SK-N-SH treated with all-trans-retinoic acid at 6 μM for 48 hours (cell line): ENCODE data around the gene PCAT7.

Experiments used
- ATAC-seq: fragments of 200-7000 bp; cut with Tn5 transposase; 3 replicates; pipeline ENCODE4 v1.9.1; 2020; ENCODE audit warnings: mild to moderate bottlenecking, moderate library complexity
- ARNTL ChIP-seq: fragments of 450-650 bp; formaldehyde crosslinking; IDR thresholded peaks from 2 replicates; pipeline ENCODE4 v1.5.0; 2020; ENCODE audit warnings: low read depth, mild to moderate bottlenecking, moderate library complexity, borderline replicate concordance
- CSDC2 ChIP-seq: fragments of 250-450 bp; sonication (Bioruptor Pico); IDR thresholded peaks from 2 replicates; pipeline ENCODE4 v1.5.0; 2020; ENCODE audit warnings: mild to moderate bottlenecking, moderate library complexity
- CSRNP3 ChIP-seq: fragments of 250-450 bp; sonication (Bioruptor Pico); IDR thresholded peaks from 2 replicates; pipeline ENCODE4 v1.5.1; 2021; ENCODE audit warnings: mild to moderate bottlenecking, moderate library complexity
- ESRRG ChIP-seq: fragments of 250-450 bp; sonication (Bioruptor Pico); IDR thresholded peaks from 2 replicates; pipeline ENCODE4 v1.6.1; 2021; ENCODE audit warnings: mild to moderate bottlenecking
- GLIS3 ChIP-seq: fragments of 250-450 bp; sonication (Bioruptor Pico); IDR thresholded peaks from 2 replicates; pipeline ENCODE4 v1.5.0; 2020; ENCODE audit warnings: mild to moderate bottlenecking, moderate library complexity
- ISL1 ChIP-seq: fragments of 250-450 bp; sonication (Bioruptor Pico); IDR thresholded peaks from 2 replicates; pipeline ENCODE4 v2.1.2; 2022; ENCODE audit warnings: mild to moderate bottlenecking, moderate library complexity
- PATZ1 ChIP-seq: fragments of 250-450 bp; sonication (Bioruptor Pico); IDR thresholded peaks from 2 replicates; pipeline ENCODE4 v1.8.0; 2020; ENCODE audit warnings: mild to moderate bottlenecking, moderate library complexity, borderline replicate concordance
- SNAI2 ChIP-seq: fragments of 250-450 bp; sonication (Bioruptor Pico); IDR thresholded peaks from 2 replicates; pipeline ENCODE4 v1.5.0; 2020; ENCODE audit warnings: mild to moderate bottlenecking, moderate library complexity
- TCF4 ChIP-seq: fragments of 250-450 bp; sonication (Bioruptor Pico); IDR thresholded peaks from 2 replicates; pipeline ENCODE4 v1.8.0; 2021; ENCODE audit warnings: mild to moderate bottlenecking, moderate library complexity, borderline replicate concordance
- TOX ChIP-seq: fragments of 250-450 bp; sonication (Bioruptor Pico); IDR thresholded peaks from 2 replicates; pipeline ENCODE4 v1.8.0; 2021; ENCODE audit warnings: mild to moderate bottlenecking, moderate library complexity, borderline replicate concordance
- ZC3H10 ChIP-seq: fragments of 250-450 bp; sonication (Bioruptor Pico); IDR thresholded peaks from 2 replicates; pipeline ENCODE4 v1.5.1; 2021; ENCODE audit warnings: mild to moderate bottlenecking, moderate library complexity
- ZFP3 ChIP-seq: fragments of 250-450 bp; sonication (Bioruptor Pico); IDR thresholded peaks from 2 replicates; pipeline ENCODE4 v1.5.0; 2020; ENCODE audit warnings: mild to moderate bottlenecking, moderate library complexity
- ZFP30 ChIP-seq: fragments of 450-650 bp; formaldehyde crosslinking; IDR thresholded peaks from 2 replicates; pipeline ENCODE4 v1.5.0; 2022; ENCODE audit warnings: mild to moderate bottlenecking, moderate library complexity
- ZNF70 ChIP-seq: fragments of 450-650 bp; formaldehyde crosslinking; IDR thresholded peaks from 2 replicates; pipeline ENCODE4 v1.5.0; 2020; ENCODE audit warnings: mild to moderate bottlenecking, moderate library complexity
- TF ChIP-seq, protein P1 (sequence below): fragments of 250-450 bp; sonication (Bioruptor Pico); IDR thresholded peaks from 2 replicates; pipeline ENCODE4 v1.5.1; 2020; ENCODE audit warnings: low read depth, mild to moderate bottlenecking, moderate library complexity
- TF ChIP-seq, protein P2 (sequence below): fragments of 250-450 bp; sonication (Bioruptor Pico); IDR thresholded peaks from 2 replicates; pipeline ENCODE4 v1.5.0; 2020; ENCODE audit warnings: mild to moderate bottlenecking, moderate library complexity

Gene PCAT7

DNA sequence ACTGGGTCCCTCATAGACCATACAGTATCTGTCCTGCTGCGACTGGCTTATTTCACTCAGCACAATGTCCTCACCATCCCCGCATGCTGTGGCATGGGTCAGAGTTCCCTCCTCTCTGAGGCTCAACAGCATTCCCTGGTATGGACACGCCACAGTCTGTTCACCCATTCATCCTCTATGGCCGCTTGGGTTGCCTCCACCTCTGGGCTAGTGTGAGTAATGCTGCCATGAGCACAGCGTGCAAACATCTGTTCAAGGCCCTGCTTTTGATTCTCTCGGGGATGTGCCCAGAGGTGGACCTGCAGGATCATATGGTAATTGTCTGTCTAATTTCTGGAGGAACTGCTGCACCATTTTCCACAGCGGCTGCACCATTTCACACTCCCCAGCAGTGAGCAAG, 44.2 kb downstream of the PCAT7 start:
- no peak for TF ChIP-seq ZNF70 (CRISPR knock-in tag)
- TF ChIP-seq ZC3H10 (CRISPR knock-in tag): no peak
- TF ChIP-seq ARNTL (CRISPR knock-in tag): no peak
- TF ChIP-seq, protein P1, sequence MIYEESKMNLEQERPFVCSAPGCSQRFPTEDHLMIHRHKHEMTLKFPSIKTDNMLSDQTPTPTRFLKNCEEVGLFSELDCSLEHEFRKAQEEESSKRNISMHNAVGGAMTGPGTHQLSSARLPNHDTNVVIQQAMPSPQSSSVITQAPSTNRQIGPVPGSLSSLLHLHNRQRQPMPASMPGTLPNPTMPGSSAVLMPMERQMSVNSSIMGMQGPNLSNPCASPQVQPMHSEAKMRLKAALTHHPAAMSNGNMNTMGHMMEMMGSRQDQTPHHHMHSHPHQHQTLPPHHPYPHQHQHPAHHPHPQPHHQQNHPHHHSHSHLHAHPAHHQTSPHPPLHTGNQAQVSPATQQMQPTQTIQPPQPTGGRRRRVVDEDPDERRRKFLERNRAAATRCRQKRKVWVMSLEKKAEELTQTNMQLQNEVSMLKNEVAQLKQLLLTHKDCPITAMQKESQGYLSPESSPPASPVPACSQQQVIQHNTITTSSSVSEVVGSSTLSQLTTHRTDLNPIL (CRISPR knock-in tag): no peak
- no peak for TF ChIP-seq ESRRG (CRISPR knock-in tag)
- TF ChIP-seq, protein P2, sequence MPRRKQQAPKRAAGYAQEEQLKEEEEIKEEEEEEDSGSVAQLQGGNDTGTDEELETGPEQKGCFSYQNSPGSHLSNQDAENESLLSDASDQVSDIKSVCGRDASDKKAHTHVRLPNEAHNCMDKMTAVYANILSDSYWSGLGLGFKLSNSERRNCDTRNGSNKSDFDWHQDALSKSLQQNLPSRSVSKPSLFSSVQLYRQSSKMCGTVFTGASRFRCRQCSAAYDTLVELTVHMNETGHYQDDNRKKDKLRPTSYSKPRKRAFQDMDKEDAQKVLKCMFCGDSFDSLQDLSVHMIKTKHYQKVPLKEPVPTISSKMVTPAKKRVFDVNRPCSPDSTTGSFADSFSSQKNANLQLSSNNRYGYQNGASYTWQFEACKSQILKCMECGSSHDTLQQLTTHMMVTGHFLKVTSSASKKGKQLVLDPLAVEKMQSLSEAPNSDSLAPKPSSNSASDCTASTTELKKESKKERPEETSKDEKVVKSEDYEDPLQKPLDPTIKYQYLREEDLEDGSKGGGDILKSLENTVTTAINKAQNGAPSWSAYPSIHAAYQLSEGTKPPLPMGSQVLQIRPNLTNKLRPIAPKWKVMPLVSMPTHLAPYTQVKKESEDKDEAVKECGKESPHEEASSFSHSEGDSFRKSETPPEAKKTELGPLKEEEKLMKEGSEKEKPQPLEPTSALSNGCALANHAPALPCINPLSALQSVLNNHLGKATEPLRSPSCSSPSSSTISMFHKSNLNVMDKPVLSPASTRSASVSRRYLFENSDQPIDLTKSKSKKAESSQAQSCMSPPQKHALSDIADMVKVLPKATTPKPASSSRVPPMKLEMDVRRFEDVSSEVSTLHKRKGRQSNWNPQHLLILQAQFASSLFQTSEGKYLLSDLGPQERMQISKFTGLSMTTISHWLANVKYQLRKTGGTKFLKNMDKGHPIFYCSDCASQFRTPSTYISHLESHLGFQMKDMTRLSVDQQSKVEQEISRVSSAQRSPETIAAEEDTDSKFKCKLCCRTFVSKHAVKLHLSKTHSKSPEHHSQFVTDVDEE (CRISPR knock-in tag): no peak
- TF ChIP-seq GLIS3 (CRISPR knock-in tag): no peak
- no peak for TF ChIP-seq PATZ1 (CRISPR knock-in tag)
- TF ChIP-seq CSRNP3: no peak
- no peak for TF ChIP-seq ZFP3 (CRISPR knock-in tag)
- no peak for TF ChIP-seq ZFP30
- TF ChIP-seq TOX (CRISPR knock-in tag): no peak
- no peak for TF ChIP-seq CSDC2 (CRISPR knock-in tag)
- TF ChIP-seq ISL1: no peak
- no peak for TF ChIP-seq TCF4 (CRISPR knock-in tag)
- no peak for ATAC-seq

GRCh38 chr9:94600258-94600657, 45.4 kb downstream of the PCAT7 start:
- ATAC-seq: no peak
- no peak for TF ChIP-seq ARNTL (CRISPR knock-in tag)
- no peak for TF ChIP-seq ISL1
- no peak for TF ChIP-seq GLIS3 (CRISPR knock-in tag)
- TF ChIP-seq, protein P2 (CRISPR knock-in tag): no peak
- no peak for TF ChIP-seq ZC3H10 (CRISPR knock-in tag)
- TF ChIP-seq SNAI2 (CRISPR knock-in tag): no peak
- TF ChIP-seq CSDC2 (CRISPR knock-in tag): no peak
- TF ChIP-seq PATZ1 (CRISPR knock-in tag): no peak
- TF ChIP-seq TOX (CRISPR knock-in tag): no peak

DNA sequence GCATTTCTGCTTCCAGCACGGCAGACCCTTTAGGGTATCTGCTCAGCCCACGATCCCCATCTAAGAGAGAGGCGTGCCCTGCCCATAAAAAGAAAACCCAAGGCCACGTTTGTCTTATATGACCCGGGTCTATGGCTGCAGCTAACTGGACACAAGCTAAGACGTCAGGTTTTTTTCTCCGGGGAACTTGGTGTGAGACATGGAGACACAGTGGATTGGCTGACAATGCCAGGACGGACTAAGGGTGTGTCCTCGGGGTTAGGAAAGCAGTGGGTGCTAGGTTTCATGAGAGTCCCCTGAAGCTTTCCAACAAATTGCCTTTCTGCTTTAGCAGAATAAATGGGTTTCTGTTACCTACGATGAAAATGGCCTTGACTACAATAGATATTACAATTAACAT, 45.8 kb downstream of the PCAT7 start:
- TF ChIP-seq TCF4 (CRISPR knock-in tag): no peak
- no peak for TF ChIP-seq ZC3H10 (CRISPR knock-in tag)
- TF ChIP-seq TOX (CRISPR knock-in tag): no peak
- TF ChIP-seq CSDC2 (CRISPR knock-in tag): no peak
- TF ChIP-seq CSRNP3: no peak
- TF ChIP-seq SNAI2 (CRISPR knock-in tag): no peak
- no peak for TF ChIP-seq GLIS3 (CRISPR knock-in tag)

More for the DNA sequence above, 45.8 kb downstream of the PCAT7 start:
- ATAC-seq: no peak
